GM23248 (cell line): ENCODE data around the gene ADGRD2. TPM values are rescaled to one million over a fixed set of nuclear protein-coding genes. Genes with fewer than 3 reads are reported as not detected.
A peak's percentile ranks its signal among the peaks of the same experiment; 100 is the strongest.

Source experiments
- DNase-seq: peaks from one replicate; pipeline ENCODE4 v3.0.0-alpha.2; 2015
- H2AFZ ChIP-seq: fragments of 200-600 bp; sonication (generic); 2 replicates; pipeline ENCODE4 v1.6.1; 2016; ENCODE audit warnings: antibody characterized with exemption
- H3F3A ChIP-seq: fragments of 200-600 bp; sonication (generic); 2 replicates; pipeline ENCODE4 v1.6.1; 2016; ENCODE audit warnings: mild to moderate bottlenecking, antibody characterized with exemption, mixed run types; ENCODE audit not compliant: insufficient read depth
- H3K27ac ChIP-seq: fragments of 200-600 bp; sonication (generic); 2 replicates; pipeline ENCODE4 v1.5.1; 2016; ENCODE audit warnings: mild to moderate bottlenecking
- H3K27me3 ChIP-seq: fragments of 200-600 bp; sonication (generic); replicated peaks from 2 replicates; pipeline ENCODE4 v1.6.1; 2016; ENCODE audit warnings: mild to moderate bottlenecking; ENCODE audit not compliant: insufficient read depth
- H3K36me3 ChIP-seq: fragments of 200-600 bp; sonication (generic); 2 replicates; pipeline ENCODE4 v1.6.1; 2016; ENCODE audit warnings: low read depth, mild to moderate bottlenecking
- H3K4me1 ChIP-seq: fragments of 200-600 bp; sonication (generic); 2 replicates; pipeline ENCODE4 v1.6.1; 2016; ENCODE audit warnings: mild to moderate bottlenecking; ENCODE audit not compliant: insufficient read depth
- H3K4me2 ChIP-seq: fragments of 200-600 bp; sonication (generic); one replicate; pipeline ENCODE4 v1.6.1; 2016; ENCODE audit warnings: mild to moderate bottlenecking; ENCODE audit not compliant: unreplicated experiment
- H3K4me3 ChIP-seq: fragments of 200-600 bp; sonication (generic); 2 replicates; pipeline ENCODE4 v1.5.1; 2016; ENCODE audit warnings: mild to moderate bottlenecking
- H3K79me2 ChIP-seq: fragments of 200-600 bp; sonication (generic); 2 replicates; pipeline ENCODE4 v1.6.1; 2016; ENCODE audit warnings: mild to moderate bottlenecking; ENCODE audit not compliant: insufficient read depth
- H3K9ac ChIP-seq: fragments of 200-600 bp; sonication (generic); 2 replicates; pipeline ENCODE4 v1.6.1; 2016; ENCODE audit warnings: mild to moderate bottlenecking
- H3K9me2 ChIP-seq: fragments of 200-600 bp; sonication (generic); 2 replicates; pipeline ENCODE4 v1.6.1; 2016; ENCODE audit warnings: mixed run types, mild to moderate bottlenecking, moderate library complexity; ENCODE audit not compliant: insufficient read depth
- H3K9me3 ChIP-seq: fragments of 200-600 bp; sonication (generic); one replicate; pipeline ENCODE4 v1.6.1; 2017; ENCODE audit warnings: low read depth
- H4K20me1 ChIP-seq: fragments of 200-600 bp; sonication (generic); 2 replicates; pipeline ENCODE4 v1.6.0; 2016; ENCODE audit not compliant: insufficient read depth
- EZH2 ChIP-seq: fragments of 200-600 bp; sonication (generic); IDR thresholded peaks from 2 replicates; pipeline ENCODE4 v1.6.1; 2018; ENCODE audit warnings: antibody characterized with exemption, mild to moderate bottlenecking; ENCODE audit not compliant: insufficient read depth, poor library complexity, severe bottlenecking
- EZH2phosphoT487 ChIP-seq: fragments of 200-600 bp; sonication (generic); IDR thresholded peaks from 2 replicates; pipeline ENCODE4 v1.6.1; 2018; ENCODE audit warnings: antibody characterized with exemption, moderate library complexity, mild to moderate bottlenecking, low read depth; ENCODE audit not compliant: insufficient read depth
- WGBS, 2 experiments: methylation state at CpG; one replicate each; pipeline ENCODE4 v1.1.6; 2015 to 2017; ENCODE audit warnings: low lambda C conversion rate in 2 of 2, low coverage in 1 of 2; ENCODE audit errors: missing lambda C conversion rate in 2 of 2; 5-methylcytosine and 5-hydroxymethylcytosine counted together
- in situ Hi-C: fragments of 300-500 bp; cut with MboI; formaldehyde crosslinking; loops from 2 replicates; pipeline ENCODE4 v1.15.0; 2020
- polyA plus RNA-seq: library from polyadenylated mRNA; unstranded; fragments of >200 nt; fragmentation: Nextera tagmentation; extraction: Ambion mirVana; gene quantifications from 2 replicates; pipeline ENCODE4 v1.2.1, GENCODE V29; 2016
- total RNA-seq: library from RNA; depleted of rRNA; stranded (reverse); fragments of >200 nt; shearing (Covaris generic); gene quantifications from 2 replicates; pipeline ENCODE4 v1.2.3, GENCODE V29; 2014

Gene ADGRD2
- total and polyA plus RNA-seq, 2 experiments from 2014 or later: not detected

DNA sequence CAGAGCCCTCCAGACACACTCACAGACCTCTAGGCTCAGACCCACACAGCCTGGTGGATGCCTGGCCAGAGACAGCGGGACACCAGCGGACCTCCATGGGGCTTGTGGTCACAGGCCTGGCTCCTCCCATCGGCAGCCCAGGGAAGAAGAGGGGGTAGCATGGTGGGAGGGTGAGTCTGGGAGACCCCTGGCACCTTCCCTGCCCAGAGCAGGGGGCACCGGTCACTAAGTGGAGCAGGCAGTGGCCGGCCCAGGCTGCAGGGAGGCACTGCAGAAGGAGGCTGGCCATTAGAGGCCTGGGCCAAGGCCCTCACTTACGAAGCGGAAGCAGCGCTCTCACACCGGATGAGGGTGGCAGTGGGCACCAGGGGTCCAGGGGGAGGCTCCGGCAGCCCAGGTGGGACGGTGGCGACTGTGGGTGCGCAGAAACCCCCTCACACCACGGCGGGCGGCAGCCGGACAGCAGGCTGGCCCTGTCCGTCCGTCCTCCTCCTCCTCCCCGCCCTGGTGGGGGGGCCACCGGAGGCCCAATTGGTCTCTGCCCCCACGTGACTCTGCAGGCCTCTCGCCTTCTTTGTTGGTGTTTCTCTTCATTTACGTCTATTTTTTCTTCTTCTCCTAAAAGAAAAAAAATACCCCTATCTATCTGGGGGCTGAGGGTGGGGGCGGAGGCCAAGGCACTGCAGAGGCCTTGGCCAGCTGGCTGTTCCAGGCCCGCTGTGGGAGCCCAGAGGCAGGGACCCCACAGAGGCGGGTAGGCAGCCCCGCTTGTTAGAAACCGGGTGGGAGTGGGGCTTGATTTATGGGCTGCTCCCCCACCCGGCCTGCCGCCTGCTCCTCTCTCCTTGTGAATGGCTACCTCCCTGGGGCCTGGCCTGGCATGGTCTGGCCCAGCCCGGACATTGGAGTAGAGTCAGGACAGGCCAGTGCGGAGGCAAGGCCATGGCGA is 57.0 kb downstream of the ADGRD2 start, which contains the start of gene NR5A1:
TSS of gene NR5A1 (minus strand) at position 469 of the 949 bp plus-strand sequence. CDS start 4,004 bp downstream, outside the sequence.
- DNase-seq: no peak
- Histone ChIP-seq H3K4me3 (no peak within 1 kb of the TSS), H3K9ac (no peak within 1 kb of the TSS), H3K4me2 (no peak within 1 kb of the TSS), H3K27ac (no peak within 1 kb of the TSS), H2AFZ (no peak within 1 kb of the TSS), H4K20me1 (no peaks in the 10 kb centered on the region), H3K36me3 (no peaks in the 10 kb centered on the region), H3K27me3 (peaks cover 34% of the 10 kb centered on the region), H3K9me3 (no peaks in the 10 kb centered on the region), H3K4me1 (no peaks in the 10 kb centered on the region), H3K9me2 (no peaks in the 10 kb centered on the region), H3K79me2 (no peaks in the 10 kb centered on the region), H3F3A (no peaks in the 10 kb centered on the region)
- in situ Hi-C loops: no loop called here
- 86 to 90% methylated on average over 25 to 32 of the region's 34 CpGs for WGBS, 2 experiments
- no peak for TF ChIP-seq EZH2phosphoT487
- no peak for TF ChIP-seq EZH2

DNA sequence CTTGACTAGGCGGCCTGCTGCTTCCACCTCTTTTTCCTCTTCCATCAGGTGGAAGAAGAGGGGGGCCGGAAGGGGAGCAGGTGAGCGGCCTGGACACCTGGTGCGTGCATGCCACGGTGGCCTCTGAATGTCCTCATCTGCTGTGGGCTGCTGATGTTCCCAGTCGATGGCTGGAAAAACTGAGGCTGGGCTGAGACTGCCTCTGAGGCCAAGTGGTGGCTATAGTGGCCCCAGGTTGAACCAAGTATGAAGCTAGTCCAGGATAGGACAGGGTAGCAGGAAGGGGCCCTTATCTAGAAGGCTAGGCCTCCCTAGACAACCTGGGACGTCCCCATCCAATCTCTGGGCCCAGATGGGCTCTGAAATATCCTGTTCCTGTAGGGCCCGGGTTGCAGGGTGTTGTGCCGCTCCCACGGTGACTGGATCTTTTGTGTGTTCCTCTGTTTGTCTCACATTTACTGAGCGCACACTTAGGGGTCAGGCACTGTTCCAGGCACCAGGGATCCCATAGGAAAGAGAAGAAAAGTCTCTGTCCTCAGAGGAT is 57.7 kb downstream of the ADGRD2 start:
- WGBS, 2 experiments: 83 to 85% methylated on average over 11 of the region's 11 CpGs
- Histone ChIP-seq H3K9ac (no peak overlapping the region), H3K4me2 (no peak overlapping the region), H3K36me3 (no peaks in the 10 kb centered on the region), H3K4me1 (no peaks in the 10 kb centered on the region), H3K9me2 (no peaks in the 10 kb centered on the region), H3K27ac (no peak overlapping the region), H3F3A (no peaks in the 10 kb centered on the region), H4K20me1 (no peaks in the 10 kb centered on the region), H3K79me2 (no peaks in the 10 kb centered on the region), H3K9me3 (no peaks in the 10 kb centered on the region), H3K4me3 (no peak overlapping the region), H2AFZ (no peak overlapping the region), H3K27me3 (peaks cover 27% of the 10 kb centered on the region)
- in situ Hi-C loops: no loop called here
- no peak for DNase-seq
- TF ChIP-seq EZH2 (no peak), EZH2phosphoT487 (no peak)

DNA sequence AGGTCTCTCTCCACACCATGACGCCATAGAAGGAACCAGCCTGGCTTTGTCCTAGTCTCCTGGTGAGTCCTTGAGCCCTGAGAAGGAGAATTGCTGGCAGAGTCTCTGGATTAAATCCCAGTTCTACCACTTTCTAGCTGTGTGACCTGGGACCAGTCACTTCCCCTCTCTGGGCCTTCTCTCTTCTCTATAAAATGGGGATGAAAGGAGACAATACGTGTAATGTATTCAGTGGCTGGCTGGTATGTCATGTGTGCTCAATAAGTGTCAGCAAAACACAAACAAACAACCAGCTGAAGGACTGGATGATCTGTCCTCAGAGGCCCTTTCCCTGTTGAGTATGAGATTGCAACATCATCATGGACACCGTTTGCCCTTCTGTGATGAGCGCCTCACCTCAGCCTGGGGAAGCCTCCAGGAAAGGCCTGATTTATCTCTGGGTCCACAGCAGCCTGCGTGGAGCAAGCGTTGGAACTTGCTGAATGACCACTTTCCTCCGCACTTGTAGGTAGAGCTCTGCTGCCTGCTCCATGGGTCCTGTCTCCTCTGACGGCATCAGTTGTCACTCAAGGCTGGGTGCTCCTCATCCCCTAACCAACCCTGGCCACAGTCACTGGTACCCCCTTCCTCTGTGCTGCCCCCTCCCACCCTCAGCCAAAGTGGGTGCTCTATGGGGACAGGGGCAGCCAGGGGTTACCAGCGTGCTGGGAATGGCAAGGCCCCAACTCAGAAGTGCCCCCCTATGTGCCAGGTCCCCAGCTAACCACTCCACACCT is 60.6 kb downstream of the ADGRD2 start:
- peak; percentile 46 for DNase-seq
- Histone ChIP-seq H3K4me3 (no peak overlapping the region), H3K4me2 (no peak overlapping the region), H3K4me1 (no peaks in the 10 kb centered on the region), H2AFZ (no peak overlapping the region), H3K36me3 (no peaks in the 10 kb centered on the region), H3K27me3 (peaks cover 8% of the 10 kb centered on the region), H4K20me1 (no peaks in the 10 kb centered on the region), H3F3A (no peaks in the 10 kb centered on the region), H3K79me2 (no peaks in the 10 kb centered on the region), H3K27ac (no peak overlapping the region), H3K9ac (no peak overlapping the region), H3K9me2 (no peaks in the 10 kb centered on the region), H3K9me3 (no peaks in the 10 kb centered on the region)
- in situ Hi-C loops: no loop called here
- TF ChIP-seq EZH2: no peak
- no peak for TF ChIP-seq EZH2phosphoT487
- WGBS, 2 experiments: 74 to 75% methylated on average over 8 to 9 of the region's 9 CpGs

DNA sequence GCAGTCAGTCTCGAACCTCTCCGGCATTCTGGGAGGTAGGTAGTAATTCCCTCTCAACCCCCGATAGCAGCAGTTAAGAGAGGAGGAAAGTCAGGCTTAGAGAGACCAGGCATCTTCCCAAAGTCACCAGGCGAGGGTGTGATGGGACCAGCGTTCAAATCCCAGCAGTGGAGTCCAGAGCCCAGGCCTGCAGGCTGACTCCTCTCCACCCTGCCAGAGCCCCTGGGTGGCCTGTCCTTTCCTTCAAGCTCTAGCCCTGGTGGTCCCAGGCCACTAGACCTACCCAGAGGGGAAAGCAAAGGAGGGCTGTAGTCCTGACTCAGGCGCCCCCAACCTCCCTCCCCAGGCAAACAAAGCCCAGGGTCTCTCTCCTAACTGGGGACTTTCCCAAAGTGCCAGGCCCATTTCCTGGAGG is 61.2 kb downstream of the ADGRD2 start:
- no peaks in the 10 kb centered on the region for H3F3A ChIP-seq
- no peak overlapping the region for H3K9ac ChIP-seq
- no peak overlapping the region for H3K4me3 ChIP-seq
- H3K27me3 ChIP-seq: peaks cover 5% of the 10 kb centered on the region
- in situ Hi-C loops: no loop called here
- H4K20me1 ChIP-seq: no peaks in the 10 kb centered on the region
- TF ChIP-seq EZH2phosphoT487 (no peak), EZH2 (no peak)
- DNase-seq: no peak
- H3K4me1 ChIP-seq: no peaks in the 10 kb centered on the region
- no peak overlapping the region for H2AFZ ChIP-seq
- no peaks in the 10 kb centered on the region for H3K9me2 ChIP-seq
- no peak overlapping the region for H3K27ac ChIP-seq
- 70 to 73% methylated on average over 5 to 6 of the region's 6 CpGs for WGBS, 2 experiments
- no peaks in the 10 kb centered on the region for H3K36me3 ChIP-seq
- H3K9me3 ChIP-seq: no peaks in the 10 kb centered on the region
- no peak overlapping the region for H3K4me2 ChIP-seq
- no peaks in the 10 kb centered on the region for H3K79me2 ChIP-seq
